ENCODE measurements around the gene CENPB. TPM values are rescaled to one million over a fixed set of nuclear protein-coding genes. Genes with fewer than 3 reads are reported as not detected.
"Not testable (repeated sequence)": the region's sequence is repeated elsewhere in the genome, so short reads cannot be mapped to it uniquely, and the experiment has no call there.

CENPB gene
- polyA plus RNA-seq, 3 donors, result 37.8 to 73.4 (median 70.9) TPM

DNA sequence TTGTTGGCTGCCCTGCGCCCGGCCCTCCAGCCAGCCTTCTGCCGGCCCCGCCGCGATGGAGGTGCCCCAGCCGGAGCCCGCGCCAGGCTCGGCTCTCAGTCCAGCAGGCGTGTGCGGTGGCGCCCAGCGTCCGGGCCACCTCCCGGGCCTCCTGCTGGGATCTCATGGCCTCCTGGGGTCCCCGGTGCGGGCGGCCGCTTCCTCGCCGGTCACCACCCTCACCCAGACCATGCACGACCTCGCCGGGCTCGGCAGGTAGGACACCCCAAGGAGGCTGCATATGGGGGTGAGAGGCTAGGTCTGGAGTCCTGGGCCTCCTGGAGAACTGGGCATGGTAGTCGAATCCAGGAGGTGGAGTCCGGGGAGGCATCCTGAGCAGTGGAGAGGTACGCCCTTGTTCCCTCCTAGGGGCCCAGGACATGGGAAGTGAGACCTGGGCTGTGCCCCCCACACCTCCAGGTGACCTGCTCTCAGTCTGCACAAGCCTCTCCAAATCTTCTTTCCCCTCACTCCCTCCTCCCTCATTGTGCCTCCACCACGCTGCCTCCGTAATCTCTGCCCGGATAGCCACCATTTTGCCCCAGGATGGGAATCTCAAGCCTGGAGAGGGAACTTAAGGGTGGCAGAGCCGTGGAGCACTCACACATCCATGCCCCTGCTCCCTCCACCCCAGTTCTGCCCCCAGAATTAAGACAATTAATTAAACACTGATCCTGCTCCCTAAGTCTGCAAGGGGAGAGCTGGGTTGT lies 10.1 kb upstream of the CENPB start:
- no peak overlapping the region for H3K27ac ChIP-seq (ENCODE audit: low read depth, low read length)
- WGBS, 3 donors, result 11 to 14% (median 14%) methylated on average over 31 to 33 of the region's 33 CpGs

DNA sequence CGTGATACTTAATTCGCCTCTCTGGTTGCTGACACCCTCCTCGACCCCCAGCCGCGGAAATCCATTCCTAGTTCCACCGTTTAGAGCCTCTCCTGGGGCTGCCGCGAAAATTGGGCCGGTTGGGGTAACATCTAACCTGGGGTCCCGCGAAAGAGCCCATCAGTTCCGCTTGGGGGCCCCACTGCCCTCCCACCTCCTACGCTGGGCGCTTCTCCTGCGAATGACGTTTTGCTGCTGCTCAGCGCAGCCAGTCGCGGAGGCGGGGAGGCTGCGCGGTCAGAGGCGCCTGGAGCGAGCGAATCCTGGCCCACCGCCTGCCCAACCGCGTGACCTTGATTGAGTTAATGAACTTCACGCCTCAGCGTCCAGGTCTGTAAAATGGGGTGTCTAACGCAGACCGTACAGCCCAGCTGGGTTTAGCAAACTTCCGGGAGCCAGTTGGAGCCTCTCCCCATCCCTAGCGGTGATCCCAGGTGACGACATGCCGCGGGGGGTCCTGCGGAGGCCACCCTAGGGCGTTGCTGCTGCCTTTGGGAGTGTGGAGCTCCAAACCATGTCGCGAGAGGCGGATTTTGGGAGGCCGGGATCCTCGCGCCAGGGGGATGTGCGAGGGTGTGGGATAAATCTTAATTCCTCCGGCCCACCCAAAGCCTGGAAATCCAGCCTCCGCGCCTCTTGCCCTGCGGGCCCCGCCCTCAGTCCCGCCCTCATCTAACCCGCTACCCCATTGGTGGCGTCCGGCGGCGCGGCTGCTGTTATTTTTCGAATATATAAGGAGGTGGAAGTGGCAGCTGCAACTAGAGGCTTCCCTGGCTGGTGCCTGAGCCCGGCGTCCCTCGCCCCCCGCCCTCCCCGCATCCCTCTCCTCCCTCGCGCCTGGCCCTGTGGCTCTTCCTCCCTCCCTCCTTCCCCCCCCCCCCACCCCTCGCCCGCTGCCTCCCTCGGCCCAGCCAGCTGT lies 9.2 kb upstream of the CENPB start, which contains the start of gene CDC25B:
Gene CDC25B (plus strand): TSS at position 800 of the 958 bp plus-strand sequence. CDS start 222 bp downstream, outside the sequence.
- WGBS, 3 donors, result 1 to 3% (median 1%) methylated on average over 64 to 68 of the region's 69 CpGs

DNA sequence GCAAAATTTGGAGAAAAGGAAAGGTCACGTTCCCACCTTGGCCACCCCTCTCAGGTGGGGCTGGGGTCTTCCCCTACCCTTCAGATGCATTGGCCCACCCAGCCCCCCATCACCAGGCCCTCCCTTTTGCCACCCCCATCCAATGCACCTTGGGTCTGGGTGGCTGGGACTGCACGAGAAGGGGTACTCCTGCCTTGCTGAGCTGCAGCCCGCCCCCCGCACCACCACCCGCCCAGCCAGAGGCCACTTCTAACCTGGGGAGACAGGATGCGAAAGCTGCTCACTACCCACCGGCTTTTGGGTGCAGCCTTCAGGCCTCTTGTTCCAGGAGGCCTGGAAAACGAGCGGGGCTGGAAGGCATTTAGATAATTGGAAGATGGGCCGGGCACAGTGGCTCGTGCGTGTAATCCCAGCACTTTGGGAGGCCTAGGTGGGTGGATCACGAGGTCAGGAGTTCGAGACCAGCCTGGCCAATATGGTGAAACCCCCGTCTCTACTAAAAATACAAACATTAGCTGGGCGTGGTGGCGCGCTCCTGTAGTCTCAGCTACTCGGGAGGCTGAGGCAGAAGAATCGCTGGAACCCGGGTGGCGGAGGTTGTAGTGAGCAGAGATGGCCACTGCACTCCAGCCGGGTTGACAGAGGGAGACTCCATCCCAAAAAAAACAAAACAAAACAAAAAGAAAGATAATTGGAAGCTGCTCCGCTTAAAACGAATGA lies 8.3 kb upstream of the CENPB start:
- H3K27ac ChIP-seq (ENCODE audit: low read depth, low read length), result no peak overlapping the region
- WGBS, 3 donors, result 82 to 88% (median 87%) methylated on average over 25 of the region's 25 CpGs

More for the DNA sequence above, 9.2 kb upstream of the CENPB start, which contains the start of gene CDC25B:
- no peak within 1 kb of the TSS for H3K27ac ChIP-seq (ENCODE audit: low read depth, low read length)

DNA sequence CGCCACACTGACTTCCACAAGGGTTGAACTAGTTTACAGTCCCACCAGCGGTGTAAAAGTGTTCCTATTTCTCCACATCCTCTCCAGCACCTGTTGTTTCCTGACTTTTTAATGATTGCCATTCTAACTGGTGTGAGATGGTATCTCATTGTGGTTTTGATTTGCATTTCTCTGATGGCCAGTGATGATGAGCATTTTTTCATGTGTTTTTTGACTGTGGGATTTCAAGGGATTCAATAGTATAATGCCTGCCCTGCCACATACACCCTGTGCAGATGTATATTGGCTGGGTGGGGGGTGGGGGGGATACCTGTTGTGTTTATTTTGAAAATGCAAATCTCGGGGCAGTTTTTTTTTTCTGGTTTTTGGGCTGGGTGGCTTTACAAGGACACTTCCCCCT lies 7.6 kb upstream of the CENPB start:
- H3K27ac ChIP-seq (ENCODE audit: low read depth, low read length), result not testable (repeated sequence)
- 81 to 94% (median 90%) methylated on average over 1 to 3 of the region's 3 CpGs for WGBS, 3 donors

DNA sequence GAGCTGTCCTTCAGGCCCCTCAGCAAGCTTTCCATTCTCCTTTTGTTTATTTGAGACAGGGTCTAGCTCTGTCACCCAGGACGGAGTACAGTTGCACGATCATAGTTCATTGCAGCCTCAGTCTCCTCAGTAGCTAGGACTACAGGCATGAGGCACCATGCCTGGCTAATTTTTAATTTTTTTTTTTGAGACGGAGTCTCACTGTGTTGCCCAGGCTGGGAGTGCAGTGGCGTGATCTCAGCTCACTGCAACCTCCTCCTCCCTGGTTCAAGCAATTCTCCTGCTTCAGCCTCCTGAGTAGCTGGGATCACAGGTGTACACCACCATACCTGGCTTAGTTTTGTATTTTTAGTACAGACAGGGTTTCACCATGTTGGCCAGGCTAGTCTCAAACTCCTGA lies 2.7 kb upstream of the CENPB start:
- WGBS, 3 donors, result 89 to 96% (median 96%) methylated on average over 4 of the region's 4 CpGs

DNA sequence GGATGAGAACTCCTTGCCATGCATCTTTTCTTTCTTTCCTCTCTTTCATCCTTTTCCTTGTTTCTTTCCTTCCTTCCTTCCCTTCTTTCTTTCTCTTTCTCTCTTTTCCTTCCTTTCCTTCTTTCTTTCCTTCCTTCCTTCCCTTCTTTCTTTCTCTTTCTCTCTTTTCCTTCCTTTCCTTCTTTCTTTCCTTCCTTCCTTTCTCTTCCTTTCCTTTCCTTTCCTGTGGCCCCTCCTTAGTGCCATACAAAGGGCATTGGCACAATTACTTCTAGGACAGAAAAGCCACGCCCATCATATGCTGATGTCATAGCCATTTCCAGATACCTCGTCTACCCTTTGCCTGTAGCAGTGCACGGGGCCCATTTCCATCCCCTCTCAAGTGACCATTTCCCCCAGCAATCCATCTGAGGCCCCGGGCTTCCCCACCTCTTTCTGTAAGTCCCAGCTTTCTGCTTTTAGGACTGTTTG lies 2.2 kb upstream of the CENPB start:
- H3K27ac ChIP-seq (ENCODE audit: low read depth, low read length), result no peak overlapping the region
- WGBS, 3 donors, result 49 to 60% (median 58%) methylated on average over 4 of the region's 4 CpGs

More for the DNA sequence above, 2.7 kb upstream of the CENPB start:
- H3K27ac ChIP-seq (ENCODE audit: low read depth, low read length), result not testable (repeated sequence)

DNA sequence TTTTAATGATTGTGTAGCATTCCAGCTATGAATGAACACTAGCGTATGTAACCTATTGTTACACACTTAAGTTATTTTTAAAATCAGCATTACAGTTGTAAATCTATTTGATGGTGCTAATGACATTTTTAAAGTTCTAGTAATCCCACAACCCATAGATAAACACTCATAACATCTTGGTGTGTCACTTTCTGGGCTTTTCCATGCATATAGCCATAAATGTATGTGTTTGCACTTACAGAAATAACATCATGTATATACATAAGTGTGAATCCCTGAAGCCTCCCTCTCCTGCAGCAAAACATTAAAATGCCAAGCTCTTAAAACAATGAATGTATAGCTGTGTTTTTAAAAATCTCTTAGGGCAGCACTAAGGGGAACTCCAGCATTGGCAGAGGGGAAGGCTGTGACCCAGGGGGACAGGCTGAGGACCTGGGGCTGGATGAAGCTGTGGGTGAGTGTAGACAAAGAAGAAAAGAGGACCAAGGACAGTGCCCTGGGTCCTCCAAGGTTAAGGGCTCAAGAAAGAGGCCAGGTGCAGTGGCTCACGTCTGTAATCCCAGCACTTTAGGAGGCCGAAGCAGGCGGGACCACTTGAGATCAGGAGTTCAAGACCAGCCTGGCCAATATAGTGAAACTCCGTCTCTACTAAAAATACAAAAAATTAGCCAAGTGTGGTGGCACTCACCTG lies 929 bp upstream of the CENPB start:
- H3K27ac ChIP-seq (ENCODE audit: low read depth, low read length), result no peak overlapping the region
- whole genome bisulfite sequencing, 3 donors, result 53 to 83% (median 80%) methylated on average over 5 of the region's 5 CpGs

DNA sequence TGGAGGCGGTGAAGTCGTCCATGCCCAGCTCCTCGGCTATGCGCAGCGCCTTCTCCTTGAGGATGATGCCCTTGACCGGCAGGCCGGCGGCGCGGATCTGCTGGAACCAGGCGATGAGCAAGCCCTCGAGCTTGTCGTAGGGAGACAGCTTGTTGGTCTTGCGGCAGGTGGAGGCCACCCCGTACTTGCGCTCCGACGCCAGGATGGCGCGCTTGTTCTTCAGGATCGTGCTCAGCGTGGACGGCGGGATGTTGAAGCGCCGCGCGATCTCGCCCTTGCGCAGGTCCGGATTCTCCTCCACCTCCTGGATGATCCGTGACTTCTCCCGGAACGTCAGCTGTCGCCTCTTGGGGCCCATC lies 435 bp downstream of the CENPB start:
- WGBS, 3 donors, result 0 to 2% (median 2%) methylated on average over 25 to 35 of the region's 35 CpGs
- H3K27ac ChIP-seq (ENCODE audit: low read depth, low read length), result peak overlapping the region; percentile 74

DNA sequence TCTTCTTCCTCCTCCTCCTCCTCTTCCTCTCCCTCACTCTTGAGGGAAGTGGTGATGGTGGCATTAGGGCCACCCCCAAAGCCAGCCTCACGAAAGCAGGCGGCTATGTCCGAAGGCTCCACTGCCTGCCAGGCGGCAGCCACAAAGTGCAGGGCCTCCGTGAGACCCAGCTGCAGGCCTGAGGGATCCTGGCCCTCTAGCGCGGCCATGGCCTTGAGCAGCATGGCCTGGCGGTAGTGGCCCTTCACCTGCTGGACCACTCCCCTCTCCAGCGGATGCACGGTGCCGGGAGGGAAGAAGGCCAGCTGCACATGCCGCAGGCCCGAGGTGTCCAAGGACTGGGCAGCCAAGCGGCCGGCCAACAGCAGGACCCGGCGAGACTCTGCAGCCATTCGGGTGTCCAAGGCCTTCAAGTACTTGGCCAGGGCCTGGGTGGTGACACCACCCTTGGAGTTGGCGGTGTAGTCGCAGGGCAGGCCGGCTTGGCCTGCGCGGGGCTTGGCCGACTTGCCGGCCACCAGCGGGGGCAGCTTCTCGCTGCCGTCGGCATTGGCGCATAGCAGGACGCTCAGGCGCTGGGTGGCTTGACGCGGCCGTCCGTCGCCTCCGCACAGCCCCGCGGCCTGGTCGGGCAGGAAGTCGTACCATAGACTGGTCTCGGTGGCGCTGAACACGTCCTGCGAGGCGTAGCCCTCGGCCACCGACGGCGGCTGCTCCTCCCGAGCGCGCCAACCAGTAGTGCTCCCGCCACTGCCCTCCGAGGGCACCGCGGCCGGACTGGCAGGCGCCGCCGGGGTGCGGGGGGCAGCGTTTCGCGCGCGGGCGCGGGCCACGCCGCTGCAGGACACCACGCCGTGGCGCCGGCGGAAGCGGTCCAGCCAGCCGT lies 1.1 kb downstream of the CENPB start:
- 18 to 37% (median 34%) methylated on average over 73 to 79 of the region's 79 CpGs for WGBS, 3 donors
- H3K27ac ChIP-seq (ENCODE audit: low read depth, low read length), result peak overlapping the region; percentile 74

DNA sequence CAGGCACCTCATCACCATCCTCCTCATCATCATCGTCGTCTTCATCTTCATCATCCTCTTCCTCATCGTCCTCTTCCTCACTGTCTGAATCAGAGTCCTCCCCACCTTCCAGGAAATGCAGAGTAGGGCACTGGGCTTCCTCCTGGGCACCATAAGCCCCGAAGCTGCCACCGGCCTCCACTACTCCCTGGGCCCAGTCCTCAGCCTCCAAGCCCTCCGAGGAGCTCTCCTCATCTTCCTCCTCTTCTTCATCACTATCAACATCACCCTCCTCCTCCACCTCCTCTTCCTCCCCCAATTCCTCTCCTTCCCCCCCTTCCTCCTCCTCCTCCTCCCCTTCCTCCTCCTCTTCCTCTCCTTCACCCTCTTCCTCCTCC lies 1.7 kb downstream of the CENPB start:
- WGBS, 3 donors, result 68 to 80% (median 72%) methylated on average over 6 of the region's 6 CpGs
- no peak overlapping the region for H3K27ac ChIP-seq (ENCODE audit: low read depth, low read length)

DNA sequence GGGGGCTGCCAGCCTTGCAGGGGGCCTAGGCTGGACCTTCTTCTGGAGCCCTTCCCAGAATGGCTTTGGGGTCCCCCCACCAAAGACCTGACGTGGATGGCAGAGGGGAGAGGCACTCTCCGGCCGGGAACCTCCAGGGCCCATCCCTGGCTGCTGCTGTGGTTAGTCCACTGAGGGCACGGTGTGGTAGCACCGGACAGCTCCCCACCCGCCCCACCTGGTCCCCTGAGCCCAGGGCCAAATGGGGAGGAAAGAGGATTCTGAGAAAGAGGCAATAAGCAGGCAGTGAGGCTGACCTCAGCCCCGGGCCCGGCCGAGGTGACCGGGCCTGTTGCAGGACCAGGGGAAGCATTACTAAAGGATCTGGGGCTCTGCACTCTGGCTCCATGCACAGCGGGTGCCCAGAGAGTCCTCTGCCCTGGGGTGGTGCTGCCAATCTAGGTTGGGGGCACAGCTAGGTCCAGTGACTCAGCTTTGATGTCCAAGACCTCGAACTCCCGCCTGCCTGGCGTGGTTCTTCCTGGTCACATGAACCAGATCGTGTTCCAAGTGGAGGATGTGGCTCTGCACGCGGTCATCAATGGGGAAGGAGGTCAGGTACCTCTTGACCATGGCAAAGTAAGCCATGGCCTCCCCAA lies 2.2 kb downstream of the CENPB start:
- H3K27ac ChIP-seq (ENCODE audit: low read depth, low read length), result no peak overlapping the region
- 60 to 85% (median 67%) methylated on average over 17 of the region's 17 CpGs for WGBS, 3 donors

DNA sequence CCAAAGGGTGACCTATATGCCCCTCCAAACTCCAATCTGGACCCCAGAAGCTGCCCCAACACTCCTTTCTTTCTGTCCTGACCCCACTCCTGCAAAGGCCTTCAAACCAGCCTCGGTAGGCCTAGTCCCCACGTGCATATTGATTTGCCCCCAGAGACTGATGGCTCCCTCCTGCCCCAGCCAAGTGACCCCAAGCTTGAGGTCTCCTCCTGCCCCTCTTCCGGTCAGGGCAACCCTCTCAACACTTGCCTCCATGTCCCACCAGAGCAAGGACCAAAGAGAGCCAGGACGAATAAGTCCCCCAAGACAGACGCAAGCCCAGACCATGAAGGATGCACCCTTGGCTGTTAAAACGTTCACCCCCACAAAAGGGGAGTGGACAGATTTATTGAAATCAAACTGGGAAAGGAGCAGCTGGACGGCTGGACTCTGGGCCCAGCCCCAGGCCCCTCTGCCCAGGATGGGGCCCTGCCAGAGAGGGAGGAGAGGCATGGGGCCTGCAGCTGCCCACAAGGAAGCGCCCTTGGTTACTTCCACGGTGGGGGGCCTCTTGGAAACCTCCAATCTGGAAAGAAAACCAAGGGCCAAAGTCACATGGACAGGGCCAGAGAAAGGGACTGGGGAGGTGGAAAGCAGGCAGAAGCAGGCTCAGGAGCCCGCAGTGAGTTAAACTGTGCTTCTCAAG lies 2.9 kb downstream of the CENPB start:
- no peak overlapping the region for H3K27ac ChIP-seq (ENCODE audit: low read depth, low read length)
- 59 to 65% (median 64%) methylated on average over 10 of the region's 10 CpGs for WGBS, 3 donors

DNA sequence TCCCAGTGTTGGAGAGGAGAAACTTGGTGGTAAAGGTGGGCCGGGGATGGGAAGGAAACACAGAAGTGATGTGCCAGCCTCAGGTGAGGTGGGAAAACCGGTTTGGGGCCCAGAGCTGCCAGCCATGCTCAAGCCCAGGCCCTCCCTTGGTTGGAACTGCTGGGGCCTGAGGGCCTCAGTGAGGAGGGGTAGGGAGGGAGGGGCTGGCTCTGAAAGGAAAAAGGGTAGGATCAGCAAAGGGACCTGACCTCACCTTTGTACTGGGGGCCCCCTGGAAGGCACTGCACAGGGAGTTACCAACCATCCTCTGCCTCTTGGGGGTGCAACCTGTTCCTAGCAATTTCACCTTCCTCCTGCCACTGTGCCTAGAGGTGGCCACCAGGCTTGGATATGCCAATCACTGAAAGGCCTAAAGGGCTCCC lies 3.5 kb downstream of the CENPB start:
- H3K27ac ChIP-seq (ENCODE audit: low read depth, low read length), result no peak overlapping the region

DNA sequence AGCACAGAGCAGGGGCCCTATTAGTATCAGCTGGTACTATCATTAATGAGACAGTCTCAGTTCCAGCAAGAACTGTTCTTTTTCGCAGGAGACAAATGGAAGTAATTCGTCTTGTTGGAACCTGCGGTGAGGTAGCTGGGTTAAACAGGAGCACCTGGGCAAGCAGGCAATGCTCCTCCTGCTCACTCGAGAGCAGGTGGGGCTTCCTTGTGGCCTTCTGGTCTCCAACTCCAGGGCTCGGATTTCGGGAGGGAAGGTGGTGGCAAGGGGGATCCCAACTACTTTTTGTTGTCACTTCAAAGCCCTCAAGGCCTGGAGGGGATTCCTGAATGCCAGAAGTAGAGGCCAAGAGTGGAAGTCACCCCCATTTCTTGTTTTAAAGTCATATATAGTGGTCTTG lies 3.9 kb downstream of the CENPB start:
- WGBS, 3 donors, result 80 to 91% (median 89%) methylated on average over 6 of the region's 6 CpGs
- no peak overlapping the region for H3K27ac ChIP-seq (ENCODE audit: low read depth, low read length)

More for the DNA sequence above, 3.5 kb downstream of the CENPB start:
- 46 to 75% (median 65%) methylated on average over 2 of the region's 2 CpGs for WGBS, 3 donors

DNA sequence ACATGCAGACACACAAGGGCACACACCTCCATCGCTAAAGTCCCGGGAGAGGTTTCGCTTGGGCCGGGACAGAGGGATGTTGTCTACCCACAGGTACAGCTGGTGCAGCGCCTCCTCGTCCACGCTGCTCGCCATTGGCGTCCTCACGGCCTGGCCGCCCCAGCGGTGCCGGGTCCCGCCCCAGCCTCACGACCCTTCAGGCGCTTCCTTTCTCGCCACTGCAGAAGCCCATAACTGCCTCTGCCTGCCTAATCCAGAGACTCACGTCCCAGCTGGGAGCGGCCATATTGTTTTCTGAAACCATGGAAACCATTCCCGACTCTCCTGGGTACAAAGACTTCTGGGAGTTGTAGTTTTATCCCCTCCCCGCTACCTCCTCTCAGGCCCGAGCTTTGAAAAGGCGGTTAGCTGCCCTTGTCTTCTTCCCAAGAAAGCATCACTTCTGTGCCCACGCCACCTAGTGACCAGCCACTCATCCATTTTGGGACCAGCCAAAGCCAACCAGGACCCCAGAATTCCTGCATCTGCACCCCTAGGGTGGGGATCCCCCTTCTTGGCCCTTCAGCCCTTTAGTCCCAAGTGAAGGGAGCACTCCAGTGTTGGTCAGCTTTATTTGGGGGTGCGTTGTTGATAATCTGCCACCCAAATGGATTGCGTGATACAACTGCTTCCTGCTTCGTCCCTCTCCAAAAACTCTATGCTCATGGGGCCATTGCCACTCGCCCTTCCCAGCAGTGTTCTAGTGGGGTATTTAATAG lies 5.2 kb downstream of the CENPB start, which contains the start of gene SPEF1:
Gene SPEF1 (minus strand): TSS at position 296 of the 758 bp plus-strand sequence. CDS start 161 bp downstream, at position 135.
- no peak within 1 kb of the TSS for H3K27ac ChIP-seq (ENCODE audit: low read depth, low read length)
- 13 to 17% (median 14%) methylated on average over 28 of the region's 28 CpGs for WGBS, 3 donors
